ENCODE measurements around the gene UPB1.

DNA sequence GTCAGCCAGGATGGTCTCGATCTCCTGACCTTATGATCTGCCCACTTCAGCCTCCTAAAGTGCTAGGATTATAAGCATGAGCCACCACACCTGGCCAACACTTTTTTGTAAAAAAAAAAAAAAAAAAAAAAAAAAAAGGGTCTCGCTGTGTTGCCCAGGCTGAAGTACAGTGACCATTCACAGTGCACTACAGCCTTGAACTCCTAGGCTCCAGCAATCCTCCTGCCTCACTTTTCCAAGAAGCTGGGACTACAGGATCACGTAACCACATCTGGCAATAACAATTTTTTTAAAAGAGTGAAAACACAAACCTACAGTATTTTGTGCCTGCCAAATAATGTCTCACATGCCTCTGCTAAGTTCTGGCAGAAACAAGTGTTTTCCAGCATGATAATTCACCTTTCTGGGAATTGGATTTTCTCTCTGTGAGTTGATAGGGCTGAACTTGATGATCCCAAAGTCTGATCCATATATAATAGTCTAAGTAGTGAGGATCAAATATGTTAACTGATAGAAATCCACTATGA is 37.2 kb upstream of the UPB1 start:
- TF ChIP-seq TAF1 (IDR thresholded peaks at IDR 0.05; ENCODE audit: borderline replicate concordance, low read depth, low read length) (no peak), POLR2A (IDR thresholded peaks at IDR 0.05; ENCODE audit: low read depth, low read length) (no peak)
- TF ChIP-seq, protein P1, sequence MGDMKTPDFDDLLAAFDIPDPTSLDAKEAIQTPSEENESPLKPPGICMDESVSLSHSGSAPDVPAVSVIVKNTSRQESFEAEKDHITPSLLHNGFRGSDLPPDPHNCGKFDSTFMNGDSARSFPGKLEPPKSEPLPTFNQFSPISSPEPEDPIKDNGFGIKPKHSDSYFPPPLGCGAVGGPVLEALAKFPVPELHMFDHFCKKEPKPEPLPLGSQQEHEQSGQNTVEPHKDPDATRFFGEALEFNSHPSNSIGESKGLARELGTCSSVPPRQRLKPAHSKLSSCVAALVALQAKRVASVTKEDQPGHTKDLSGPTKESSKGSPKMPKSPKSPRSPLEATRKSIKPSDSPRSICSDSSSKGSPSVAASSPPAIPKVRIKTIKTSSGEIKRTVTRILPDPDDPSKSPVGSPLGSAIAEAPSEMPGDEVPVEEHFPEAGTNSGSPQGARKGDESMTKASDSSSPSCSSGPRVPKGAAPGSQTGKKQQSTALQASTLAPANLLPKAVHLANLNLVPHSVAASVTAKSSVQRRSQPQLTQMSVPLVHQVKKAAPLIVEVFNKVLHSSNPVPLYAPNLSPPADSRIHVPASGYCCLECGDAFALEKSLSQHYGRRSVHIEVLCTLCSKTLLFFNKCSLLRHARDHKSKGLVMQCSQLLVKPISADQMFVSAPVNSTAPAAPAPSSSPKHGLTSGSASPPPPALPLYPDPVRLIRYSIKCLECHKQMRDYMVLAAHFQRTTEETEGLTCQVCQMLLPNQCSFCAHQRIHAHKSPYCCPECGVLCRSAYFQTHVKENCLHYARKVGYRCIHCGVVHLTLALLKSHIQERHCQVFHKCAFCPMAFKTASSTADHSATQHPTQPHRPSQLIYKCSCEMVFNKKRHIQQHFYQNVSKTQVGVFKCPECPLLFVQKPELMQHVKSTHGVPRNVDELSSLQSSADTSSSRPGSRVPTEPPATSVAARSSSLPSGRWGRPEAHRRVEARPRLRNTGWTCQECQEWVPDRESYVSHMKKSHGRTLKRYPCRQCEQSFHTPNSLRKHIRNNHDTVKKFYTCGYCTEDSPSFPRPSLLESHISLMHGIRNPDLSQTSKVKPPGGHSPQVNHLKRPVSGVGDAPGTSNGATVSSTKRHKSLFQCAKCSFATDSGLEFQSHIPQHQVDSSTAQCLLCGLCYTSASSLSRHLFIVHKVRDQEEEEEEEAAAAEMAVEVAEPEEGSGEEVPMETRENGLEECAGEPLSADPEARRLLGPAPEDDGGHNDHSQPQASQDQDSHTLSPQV (IDR thresholded peaks at IDR 0.05) = no peak

Measured in GM12878 (cell line).